H1 (cell line): ENCODE results near the gene UNC79. TPM values are rescaled to one million over a fixed set of nuclear protein-coding genes. Genes with fewer than 3 reads are reported as not detected.

Experiments
- CTCF ChIP-seq, 3 experiments: IDR thresholded peaks; 1 replicate in 2 of 3; 2 replicates in 1 of 3; pipeline versions ENCODE4 v1.5.1 to v1.6.1; 2011; ENCODE audit warnings: low read length in 3 of 3, mild to moderate bottlenecking in 3 of 3, inconsistent platforms in 2 of 3, low read depth in 1 of 3, moderate library complexity in 1 of 3; ENCODE audit not compliant: insufficient read depth in 1 of 3; ENCODE audit errors: control extremely low read depth in 1 of 3
- EP300 ChIP-seq, 2 experiments: IDR thresholded peaks; 1 replicate in 1 of 2; 2 replicates in 1 of 2; pipeline ENCODE4 v1.6.1; 2011 to 2012; ENCODE audit warnings: low read depth in 2 of 2, low read length in 2 of 2, mild to moderate bottlenecking in 2 of 2, borderline replicate concordance in 1 of 2, inconsistent platforms in 1 of 2, moderate library complexity in 1 of 2
- TEAD4 ChIP-seq: IDR thresholded peaks from 2 replicates; pipeline ENCODE4 v1.6.1; 2012; ENCODE audit warnings: low read depth, low read length, inconsistent platforms, mixed read lengths
- polyA plus RNA-seq, 7 experiments: library from polyadenylated mRNA; depleted of rRNA in 3 of 7; stranded (reverse) in 5 of 7; unstranded in 2 of 7; fragments of >200 nt in 5 of 7; fragments of 200-250 nt in 2 of 7; gene quantifications; 1 replicate in 5 of 7; 2 replicates in 1 of 7; 4 replicates in 1 of 7; pipeline versions ENCODE4 v1.2.1 to v1.2.3, GENCODE V29; 2011 to 2013; ENCODE audit warnings: missing spikeins in 2 of 7, mixed read lengths in 2 of 7
- total RNA-seq: library from RNA; stranded (reverse); fragmentation: NEBNext Ultra II Directional; extraction: Animal tissue kit (Norgen Biotek cat#: 25700); gene quantifications from 2 replicates; pipeline ENCODE4 v1.2.1, GENCODE V29; 2021

The UNC79 gene
- total and polyA plus RNA-seq, 2 of the 8 experiments (the other 6 are each of a cell fraction or from before 2014, with no cell fraction given) = 1.8 to 2.3 TPM

GRCh38 chr14:93396456-93396855, 34.3 kb upstream of the UNC79 start (continued):
- TF ChIP-seq CTCF (IDR thresholded peaks at IDR 0.05; ENCODE audit: control extremely low read depth in 1 of 3, insufficient read depth in 1 of 3, low read depth in 1 of 3, low read length in 3 of 3) = no peak
- TF ChIP-seq EP300 (IDR thresholded peaks at IDR 0.05; ENCODE audit: borderline replicate concordance in 1 of 2, low read depth in 2 of 2, low read length in 2 of 2) = no peak
- no peak for TF ChIP-seq TEAD4
